UCSD-AML1 (cell line): ENCODE measurements around the gene MAP3K14.
"Not testable (repeated sequence)": the region's sequence is repeated elsewhere in the genome, so short reads cannot be mapped to it uniquely, and the experiment has no call there.

Experiments
- DNase-seq: peaks from one replicate; lab custom pipeline; 2025; ENCODE audit not compliant: unreplicated experiment; lab: John Stamatoyannopoulos, UW

MAP3K14 gene

GRCh38 chr17:45302220-45302619 lies 14.6 kb downstream of the MAP3K14 start:
- not testable (repeated sequence) for DNase-seq

- DNase-seq = no peak
Measured at GRCh38 chr17:45301674-45302073, 15.1 kb downstream of the MAP3K14 start.

- no peak for DNase-seq
Measured at GRCh38 chr17:45300060-45300751, 16.6 kb downstream of the MAP3K14 start.

DNA sequence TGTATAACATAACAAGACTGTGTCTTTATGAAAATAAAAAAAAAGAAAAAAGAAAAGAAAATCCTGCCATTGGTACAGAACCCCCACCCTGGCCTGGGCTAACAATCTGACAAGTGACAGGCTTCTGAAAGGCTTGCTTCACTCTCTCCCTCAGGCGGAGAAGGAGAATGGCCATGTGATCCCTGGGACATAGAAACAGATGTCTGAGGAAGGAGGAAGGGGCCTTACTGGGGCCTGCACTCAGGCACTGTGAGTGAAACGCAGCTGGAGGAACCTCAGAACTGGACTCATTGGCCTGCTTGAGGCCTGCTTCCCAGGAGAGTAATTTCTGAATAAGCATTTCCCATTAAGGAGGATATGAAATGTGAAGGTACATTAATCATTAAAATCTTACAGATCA lies 17.5 kb downstream of the MAP3K14 start:
- no peak for DNase-seq

GRCh38 chr17:45298546-45299285 lies 18.1 kb downstream of the MAP3K14 start:
- DNase-seq = no peak

DNA sequence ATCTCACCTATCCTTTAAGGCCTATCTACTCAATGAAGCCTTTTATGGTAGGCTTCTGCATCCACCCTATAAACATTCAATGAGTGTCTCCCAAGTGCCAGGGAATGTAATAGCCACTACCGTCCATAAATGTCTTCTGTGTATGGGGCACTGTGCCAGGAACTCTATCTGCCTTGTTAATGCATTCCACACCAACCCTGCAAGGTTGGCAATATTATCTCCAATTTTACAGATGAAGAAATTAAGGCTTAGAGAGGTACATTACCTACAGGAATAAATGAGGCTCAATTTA lies 20.0 kb downstream of the MAP3K14 start:
- no peak for DNase-seq

DNA sequence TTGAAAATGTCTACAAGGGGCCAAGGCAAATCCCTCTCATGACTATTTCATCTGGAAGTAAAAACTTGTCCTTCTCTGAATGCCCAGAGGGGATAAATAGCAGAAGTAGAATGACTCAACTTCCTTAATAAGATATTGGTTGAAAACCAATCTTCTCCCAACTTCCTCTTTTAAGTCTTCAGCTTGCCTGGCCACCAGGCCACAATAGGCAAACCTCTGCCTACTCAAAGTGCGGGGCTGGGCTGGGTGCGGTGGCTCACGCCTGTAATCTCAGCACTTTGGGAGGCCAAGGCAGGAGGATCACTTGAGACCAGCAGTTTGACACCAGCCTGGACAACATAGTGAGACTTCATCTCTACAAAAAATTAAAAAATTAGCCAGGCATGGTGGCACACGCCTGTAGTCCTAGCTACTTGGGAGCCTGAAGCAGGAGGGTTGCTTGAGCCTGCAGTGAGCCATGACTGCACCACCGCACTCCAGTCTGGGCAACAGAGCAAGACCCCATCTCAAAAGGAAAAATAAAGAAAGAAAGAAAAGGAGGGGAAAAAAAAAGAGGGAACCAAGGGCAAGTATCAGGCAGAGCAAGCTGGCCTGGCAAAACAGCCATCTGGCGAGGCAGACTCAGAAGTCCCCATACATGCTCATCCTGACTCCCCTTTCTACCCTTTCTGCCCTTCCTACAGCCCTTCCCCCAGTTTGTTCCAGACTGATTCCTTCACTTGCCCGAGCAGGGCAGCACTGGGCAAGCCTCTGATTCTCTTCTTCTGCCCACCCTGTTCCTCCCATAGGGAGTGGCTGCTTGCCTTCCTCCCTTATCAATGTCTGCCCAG lies 20.6 kb downstream of the MAP3K14 start:
- DNase-seq = peak; percentile 57

DNA sequence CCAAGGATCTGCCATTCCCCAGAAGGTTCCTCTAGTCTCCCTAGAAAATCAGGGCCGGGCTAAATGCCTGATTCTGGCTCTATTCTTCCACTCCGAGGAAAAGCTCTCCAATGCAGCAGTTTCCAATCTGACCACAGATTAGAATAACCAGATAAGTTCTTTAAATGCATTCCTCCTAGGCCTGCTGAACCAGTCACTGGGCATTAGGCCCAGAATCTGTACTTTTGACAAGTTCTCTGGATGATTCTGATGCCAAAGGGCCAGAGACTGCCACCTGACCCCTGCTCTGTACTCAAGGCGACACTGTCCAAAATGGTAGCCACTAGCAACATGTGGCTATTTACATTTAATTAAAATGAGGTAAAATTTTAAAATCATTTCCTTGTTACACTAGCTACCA lies 22.3 kb downstream of the MAP3K14 start:
- DNase-seq = no peak

- DNase-seq = peak; percentile 48
Measured at GRCh38 chr17:45293413-45294211, 23.2 kb downstream of the MAP3K14 start.

DNA sequence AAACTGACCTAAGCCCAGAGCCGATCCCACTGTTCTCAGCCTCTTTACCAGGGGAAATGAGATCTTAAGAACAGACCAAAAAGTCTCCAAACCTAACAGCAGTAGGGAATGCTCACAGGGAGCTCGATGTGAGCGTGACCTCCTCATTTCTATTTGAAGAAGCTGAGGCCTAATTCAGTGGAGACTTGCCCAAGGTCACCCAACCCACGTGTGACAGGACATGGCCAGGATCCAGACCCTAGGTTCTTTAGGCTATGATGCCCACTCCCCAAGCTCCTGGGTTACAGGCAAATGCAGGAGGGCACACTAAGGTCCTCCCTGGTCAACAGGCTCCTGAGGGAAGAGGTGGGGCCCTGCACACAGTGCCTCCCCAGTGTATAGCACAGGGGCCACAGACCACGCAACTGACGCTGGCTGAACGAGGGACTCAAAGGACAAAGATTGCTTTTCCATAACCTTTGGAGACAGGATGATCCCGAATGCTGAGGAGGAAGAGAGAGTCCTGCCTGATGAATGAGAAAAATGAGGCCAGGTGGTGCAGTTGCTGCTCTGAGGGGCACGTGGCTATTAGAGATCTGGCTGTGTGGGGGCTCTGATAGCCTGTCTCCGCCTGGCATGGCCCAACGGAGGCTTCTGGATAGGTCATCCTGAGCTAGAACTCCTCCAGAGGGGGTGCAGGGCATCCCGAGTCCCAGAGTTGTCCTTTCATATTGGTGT lies 24.0 kb downstream of the MAP3K14 start:
- no peak for DNase-seq

GRCh38 chr17:45291171-45291805 lies 25.5 kb downstream of the MAP3K14 start:
- no peak for DNase-seq

- DNase-seq = no peak
Measured at GRCh38 chr17:45290269-45290765, 26.5 kb downstream of the MAP3K14 start.

GRCh38 chr17:45289301-45290268 lies 27.2 kb downstream of the MAP3K14 start:
- no peak for DNase-seq

DNA sequence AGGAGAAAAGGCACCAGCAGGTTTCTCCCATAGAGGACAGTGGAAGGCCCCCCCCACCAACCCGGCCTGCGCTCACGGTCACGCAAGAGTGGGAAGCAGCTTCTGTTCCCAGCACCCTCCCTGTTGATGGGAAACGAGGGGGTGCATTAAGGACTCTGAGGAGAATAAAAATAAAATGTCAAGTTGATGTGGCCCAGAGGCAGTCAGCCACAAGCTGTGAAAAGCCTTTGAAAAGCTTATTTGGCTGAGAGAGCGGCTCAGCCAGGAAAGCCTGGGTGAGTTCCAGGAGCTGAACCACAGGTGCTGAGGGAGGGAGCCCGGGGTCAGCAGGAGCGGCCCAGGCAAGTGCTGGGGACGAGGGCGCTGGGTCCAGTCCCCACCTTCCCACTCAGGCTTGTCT lies 28.0 kb downstream of the MAP3K14 start:
- DNase-seq = no peak

DNA sequence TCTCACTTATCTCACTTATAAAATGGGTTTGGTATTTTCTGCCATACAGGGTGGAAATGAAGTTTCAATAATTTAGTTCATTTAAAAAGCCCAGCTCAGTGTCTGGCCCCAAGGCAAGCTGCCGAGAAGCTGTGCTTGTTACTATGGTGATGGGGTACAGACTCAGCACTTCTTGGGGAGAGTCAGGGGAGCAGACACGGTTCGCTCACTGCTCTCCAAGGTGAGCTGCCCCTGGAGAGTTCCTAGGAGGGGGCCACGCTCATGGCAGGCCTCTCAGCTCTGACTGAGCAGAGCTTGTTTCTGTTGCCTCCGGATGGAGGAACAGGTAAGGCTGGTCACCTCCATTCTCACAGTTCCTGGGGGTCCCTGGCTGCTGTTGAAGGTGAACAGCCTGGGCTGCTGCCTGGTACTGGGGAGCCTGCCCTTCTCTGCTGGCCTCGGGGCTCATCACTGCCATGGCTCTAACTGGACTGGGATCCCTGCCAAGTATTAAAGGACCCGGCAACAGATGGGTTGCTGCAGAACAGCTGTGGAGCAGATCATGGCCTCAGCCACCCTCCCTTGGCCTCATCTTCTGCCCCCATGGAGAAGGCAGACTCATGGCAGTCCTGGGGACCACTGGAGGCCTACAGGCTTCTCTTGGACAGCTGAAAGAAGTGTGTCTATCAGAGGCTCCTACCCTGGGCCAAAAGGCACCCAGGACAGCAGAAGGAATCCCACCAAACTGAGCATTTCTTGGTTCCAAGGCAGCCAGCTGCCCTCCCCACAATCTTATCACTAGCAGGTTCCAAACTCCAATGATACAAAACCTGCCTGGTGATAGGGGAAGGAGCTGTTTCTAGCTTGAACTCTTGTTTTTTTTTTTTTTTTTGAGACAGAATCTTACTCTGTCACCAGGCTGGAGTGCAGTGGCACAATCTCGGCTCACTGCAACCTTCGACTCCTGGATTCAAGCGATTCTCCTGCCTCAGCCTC lies 29.0 kb downstream of the MAP3K14 start:
- DNase-seq = no peak

GRCh38 chr17:45286286-45286685 lies 30.5 kb downstream of the MAP3K14 start:
- no peak for DNase-seq
